ENCODE data around the gene MYOCOS. TPM values are rescaled to one million over a fixed set of nuclear protein-coding genes. Genes with fewer than 3 reads are reported as not detected.
A peak's percentile ranks its signal among the peaks of the same experiment; 100 is the strongest.

MYOCOS gene
- total and polyA plus RNA-seq, 2 donors (not counting 1 experiment from before 2014, with no cell fraction given): not detected

DNA sequence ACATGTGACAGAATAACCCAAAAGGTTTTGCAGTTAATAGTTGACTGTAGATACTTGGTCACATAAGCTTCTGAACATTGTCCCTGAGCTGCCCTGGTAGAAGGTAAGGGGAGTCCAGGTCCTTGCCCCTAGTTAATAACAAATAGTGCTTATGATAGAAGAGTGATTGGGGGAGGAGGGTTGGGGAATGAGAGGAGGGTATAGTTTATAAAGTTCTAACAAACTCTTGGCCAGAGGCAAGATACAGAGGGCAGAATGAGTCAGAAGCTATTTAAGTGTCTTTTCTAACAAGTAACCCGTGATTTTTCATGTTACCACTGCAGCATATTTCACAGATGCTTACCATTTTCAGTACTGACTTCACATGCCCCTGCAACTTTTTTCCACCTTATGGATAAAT is 26.7 kb upstream of the MYOCOS start:
- Histone ChIP-seq H3K9me3 (ENCODE audit: control insufficient read depth, insufficient read depth, low read depth, low read length) (no peaks in the 10 kb centered on the region), H3K4me2 (ENCODE audit: extremely low read depth, insufficient read depth, low read length) (no peak overlapping the region), H2AFZ (ENCODE audit: low read length) (no peak overlapping the region), H3K27ac (ENCODE audit: insufficient read depth, low read length) (no peak overlapping the region), H3K4me3 (replicated peaks in 1 of 4; ENCODE audit: control extremely low read depth in 1 of 4, insufficient read depth in 1 of 4, low read depth in 3 of 4, low read length in 4 of 4) (no peak overlapping the region), H3K9ac (ENCODE audit: insufficient read depth, low read length) (no peak overlapping the region), H4K20me1 (ENCODE audit: control insufficient read depth, extremely low read depth, insufficient read depth, low read length) (no peaks in the 10 kb centered on the region), H3K27me3 (ENCODE audit: control insufficient read depth, insufficient read depth, low read length) (no peaks in the 10 kb centered on the region), H3K36me3 (ENCODE audit: control insufficient read depth, insufficient read depth, low read length) (peaks cover 5% of the 10 kb centered on the region), H3K4me1 (ENCODE audit: control insufficient read depth, extremely low read depth, insufficient read depth, low read length) (no peaks in the 10 kb centered on the region), H3K79me2 (ENCODE audit: control insufficient read depth, insufficient read depth, low read length) (no peaks in the 10 kb centered on the region)
- TF ChIP-seq EZH2 (IDR thresholded peaks at IDR 0.05; ENCODE audit: low read length, missing control alignments) (no peak), CTCF (conservative IDR thresholded peaks at IDR 0.05 in 1 of 2, IDR thresholded peaks at IDR 0.05 in 1 of 2; ENCODE audit: low read depth in 1 of 2, low read length in 2 of 2) (no peak)
- DNase-seq (ENCODE audit: low read depth in 2 of 2): peak; percentile 11 to 74

DNA sequence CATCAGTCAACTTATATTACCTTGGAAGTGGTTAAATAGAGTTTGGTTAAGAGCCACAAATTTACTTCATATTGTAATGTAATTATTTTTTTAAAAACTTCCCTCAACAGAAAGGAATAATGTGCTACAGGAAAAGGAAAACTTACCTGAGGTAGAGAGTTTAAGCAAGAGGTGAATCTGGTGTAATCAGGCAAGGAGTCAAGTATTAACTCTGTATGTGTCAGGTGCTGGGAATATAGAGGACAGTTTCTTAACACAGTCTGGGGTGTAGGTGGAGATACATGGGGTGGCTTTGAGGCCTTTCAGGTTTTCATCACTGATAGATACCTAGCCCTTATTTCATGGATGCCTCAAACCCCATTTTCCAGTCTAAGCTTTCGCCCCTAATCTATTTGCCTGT is 25.9 kb upstream of the MYOCOS start:
- no peak for DNase-seq (ENCODE audit: low read depth in 2 of 2)
- Histone ChIP-seq H3K79me2 (ENCODE audit: control insufficient read depth, insufficient read depth, low read length) (no peaks in the 10 kb centered on the region), H3K27me3 (ENCODE audit: control insufficient read depth, insufficient read depth, low read length) (no peaks in the 10 kb centered on the region), H3K4me3 (replicated peaks in 1 of 4; ENCODE audit: control extremely low read depth in 1 of 4, insufficient read depth in 1 of 4, low read depth in 3 of 4, low read length in 4 of 4) (no peak overlapping the region), H4K20me1 (ENCODE audit: control insufficient read depth, extremely low read depth, insufficient read depth, low read length) (no peaks in the 10 kb centered on the region), H3K9me3 (ENCODE audit: control insufficient read depth, insufficient read depth, low read depth, low read length) (no peaks in the 10 kb centered on the region), H3K27ac (ENCODE audit: insufficient read depth, low read length) (no peak overlapping the region), H2AFZ (ENCODE audit: low read length) (no peak overlapping the region), H3K36me3 (ENCODE audit: control insufficient read depth, insufficient read depth, low read length) (peaks cover 5% of the 10 kb centered on the region), H3K4me1 (ENCODE audit: control insufficient read depth, extremely low read depth, insufficient read depth, low read length) (no peaks in the 10 kb centered on the region), H3K4me2 (ENCODE audit: extremely low read depth, insufficient read depth, low read length) (no peak overlapping the region), H3K9ac (ENCODE audit: insufficient read depth, low read length) (no peak overlapping the region)
- no peak for TF ChIP-seq EZH2 (IDR thresholded peaks at IDR 0.05; ENCODE audit: low read length, missing control alignments)
- no peak for TF ChIP-seq CTCF (conservative IDR thresholded peaks at IDR 0.05 in 1 of 2, IDR thresholded peaks at IDR 0.05 in 1 of 2; ENCODE audit: low read depth in 1 of 2, low read length in 2 of 2)

DNA sequence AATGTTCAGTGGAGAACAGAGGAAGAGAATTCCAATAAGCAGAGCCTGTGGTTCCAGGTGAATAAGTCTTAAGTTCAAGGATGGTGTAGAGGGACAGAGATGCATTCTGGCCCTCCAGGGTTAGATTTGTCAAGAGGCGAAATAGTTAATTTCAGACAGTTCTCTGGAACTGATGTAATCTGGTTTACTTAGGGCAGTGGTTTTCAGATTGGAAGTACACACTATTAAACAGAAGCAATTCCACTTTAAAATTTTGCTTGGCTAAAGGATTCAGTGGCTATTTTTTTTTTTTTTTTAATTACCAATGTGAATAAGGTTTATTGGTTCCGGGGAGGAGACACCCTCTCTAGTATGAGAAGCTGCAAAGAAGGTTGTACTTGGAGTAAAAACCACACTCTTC is 25.3 kb upstream of the MYOCOS start:
- no peaks in the 10 kb centered on the region for H3K79me2 ChIP-seq (ENCODE audit: control insufficient read depth, insufficient read depth, low read length)
- no peak overlapping the region for H3K9ac ChIP-seq (ENCODE audit: insufficient read depth, low read length)
- H3K4me3 ChIP-seq (replicated peaks in 1 of 4; ENCODE audit: control extremely low read depth in 1 of 4, insufficient read depth in 1 of 4, low read depth in 3 of 4, low read length in 4 of 4): no peak overlapping the region
- H3K36me3 ChIP-seq (ENCODE audit: control insufficient read depth, insufficient read depth, low read length): peaks cover 3% of the 10 kb centered on the region
- DNase-seq (ENCODE audit: low read depth in 2 of 2): no peak
- H3K4me1 ChIP-seq (ENCODE audit: control insufficient read depth, extremely low read depth, insufficient read depth, low read length): no peaks in the 10 kb centered on the region
- no peak overlapping the region for H3K27ac ChIP-seq (ENCODE audit: insufficient read depth, low read length)
- H3K9me3 ChIP-seq (ENCODE audit: control insufficient read depth, insufficient read depth, low read depth, low read length): no peaks in the 10 kb centered on the region
- H2AFZ ChIP-seq (ENCODE audit: low read length): no peak overlapping the region
- H4K20me1 ChIP-seq (ENCODE audit: control insufficient read depth, extremely low read depth, insufficient read depth, low read length): no peaks in the 10 kb centered on the region
- no peak for TF ChIP-seq CTCF (conservative IDR thresholded peaks at IDR 0.05 in 1 of 2, IDR thresholded peaks at IDR 0.05 in 1 of 2; ENCODE audit: low read depth in 1 of 2, low read length in 2 of 2)
- no peak for TF ChIP-seq EZH2 (IDR thresholded peaks at IDR 0.05; ENCODE audit: low read length, missing control alignments)
- no peaks in the 10 kb centered on the region for H3K27me3 ChIP-seq (ENCODE audit: control insufficient read depth, insufficient read depth, low read length)
- H3K4me2 ChIP-seq (ENCODE audit: extremely low read depth, insufficient read depth, low read length): no peak overlapping the region
